NCI-H2196 treated with DMSO at 0.1 percent for 48 hours (cell line): ENCODE results near the gene FN1.

ENCODE experiments used
- DNase-seq: peaks from one replicate; lab custom pipeline; 2025; ENCODE audit not compliant: unreplicated experiment; lab: John Stamatoyannopoulos, UW

FN1 gene

GRCh38 chr2:215388002-215388728 lies 47.7 kb downstream of the FN1 start:
- DNase-seq = no peak

- DNase-seq = no peak
These were observed 49.3 kb downstream of the FN1 start for GRCh38 chr2:215386566-215386965.

GRCh38 chr2:215384710-215385109 lies 51.2 kb downstream of the FN1 start:
- no peak for DNase-seq

- DNase-seq = no peak
These were observed 52.1 kb downstream of the FN1 start for GRCh38 chr2:215383652-215384279.

GRCh38 chr2:215382480-215382879 lies 53.4 kb downstream of the FN1 start:
- DNase-seq = no peak

- no peak for DNase-seq
These were observed 53.9 kb downstream of the FN1 start for GRCh38 chr2:215382011-215382410.

GRCh38 chr2:215380699-215381098 lies 55.2 kb downstream of the FN1 start:
- no peak for DNase-seq

GRCh38 chr2:215379948-215380347 lies 55.9 kb downstream of the FN1 start:
- no peak for DNase-seq

GRCh38 chr2:215379039-215379438 lies 56.8 kb downstream of the FN1 start:
- DNase-seq = no peak

GRCh38 chr2:215378045-215378444 lies 57.8 kb downstream of the FN1 start:
- no peak for DNase-seq

GRCh38 chr2:215377283-215377682 lies 58.6 kb downstream of the FN1 start:
- DNase-seq = no peak

GRCh38 chr2:215376103-215376780 lies 59.6 kb downstream of the FN1 start:
- no peak for DNase-seq

- DNase-seq = no peak
These were observed 60.4 kb downstream of the FN1 start for GRCh38 chr2:215375467-215375830.

GRCh38 chr2:215374642-215375466 lies 61.0 kb downstream of the FN1 start:
- DNase-seq = no peak

- no peak for DNase-seq
These were observed 61.9 kb downstream of the FN1 start for GRCh38 chr2:215374002-215374401.

GRCh38 chr2:215372968-215373649 lies 62.8 kb downstream of the FN1 start:
- DNase-seq = no peak

- no peak for DNase-seq
These were observed 63.7 kb downstream of the FN1 start for GRCh38 chr2:215371915-215372897.

GRCh38 chr2:215370112-215370965 lies 65.5 kb downstream of the FN1 start:
- no peak for DNase-seq
